AG20443 (cell line): ENCODE results near the gene PLGRKT.
"Not testable (repeated sequence)": the region's sequence is repeated elsewhere in the genome, so short reads cannot be mapped to it uniquely, and the experiment has no call there.

Experiments
- DNase-seq: peaks from one replicate; pipeline ENCODE4 v3.0.0; 2012; ENCODE audit warnings: low spot score, mixed read lengths

Gene PLGRKT, protein sequence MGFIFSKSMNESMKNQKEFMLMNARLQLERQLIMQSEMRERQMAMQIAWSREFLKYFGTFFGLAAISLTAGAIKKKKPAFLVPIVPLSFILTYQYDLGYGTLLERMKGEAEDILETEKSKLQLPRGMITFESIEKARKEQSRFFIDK

DNA sequence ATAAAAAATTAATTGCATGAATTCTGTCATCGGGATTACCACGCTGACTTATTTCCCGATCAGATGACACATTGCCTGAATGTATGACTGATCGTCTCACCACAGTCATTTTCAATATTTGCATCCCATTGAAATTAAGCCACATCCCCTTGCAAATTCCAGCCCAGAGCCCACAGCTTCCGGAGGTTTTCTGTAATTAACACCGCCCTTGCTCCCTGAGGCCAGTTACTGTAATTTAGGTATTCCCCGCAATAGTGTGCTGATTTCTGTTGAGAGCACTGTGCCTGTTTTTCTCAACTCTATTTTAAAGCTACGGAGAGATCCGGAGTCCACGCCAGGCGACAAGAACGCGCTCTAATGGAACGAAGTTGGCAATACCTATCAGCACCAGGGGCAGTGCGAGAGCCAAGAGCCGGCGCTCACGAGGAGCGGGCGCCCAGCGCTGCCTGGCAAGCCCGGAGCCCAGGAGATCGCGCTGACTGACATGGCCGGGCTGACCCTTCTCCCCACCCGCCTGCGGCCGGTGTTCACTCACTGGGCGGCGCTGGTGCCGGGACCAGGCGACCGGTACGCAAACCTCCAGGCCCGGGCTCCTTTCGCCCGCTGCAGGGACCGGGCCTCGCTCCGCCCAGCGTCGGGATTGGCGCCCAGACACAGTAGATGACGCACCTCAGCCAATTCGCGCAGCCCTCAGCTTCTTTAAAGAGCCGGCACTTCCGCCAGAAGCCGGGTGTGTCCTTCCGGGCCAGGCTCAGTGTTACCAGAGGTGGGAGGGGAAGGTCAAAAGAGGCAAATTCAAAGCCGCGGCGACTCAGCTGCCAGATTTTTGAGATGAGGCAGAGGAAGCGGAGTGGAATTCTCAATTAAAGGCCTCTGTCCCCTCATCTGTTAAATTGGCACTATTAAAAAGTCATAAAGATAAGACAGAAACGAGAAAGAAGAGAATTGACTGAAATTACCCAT, at the start of gene PLGRKT:
Gene PLGRKT, minus strand, starts transcription at position 672 of the 963 bp plus-strand sequence. CDS start 5,948 bp downstream, outside the sequence.
- peak; percentile 95 for DNase-seq

DNA sequence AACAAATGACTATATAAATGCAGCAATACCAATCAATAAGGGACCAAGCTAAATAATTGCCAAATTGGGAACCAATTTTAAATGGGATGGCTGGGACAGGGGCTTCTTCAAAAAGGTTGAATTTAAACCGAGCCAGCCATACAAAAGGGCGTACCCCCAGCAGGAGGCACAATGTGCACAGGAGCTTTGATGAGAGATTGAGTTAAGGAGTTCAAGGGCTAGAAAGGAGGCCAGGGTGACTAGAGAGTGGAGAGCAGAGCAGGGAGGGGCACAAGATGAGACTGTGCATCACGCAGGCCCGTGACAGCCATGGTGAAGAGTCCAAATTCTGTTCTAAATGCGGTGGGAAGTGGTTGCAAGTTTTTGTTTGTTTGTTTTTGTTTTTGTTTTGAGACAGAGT, 49.3 kb upstream of the PLGRKT start:
- DNase-seq, result no peak

DNA sequence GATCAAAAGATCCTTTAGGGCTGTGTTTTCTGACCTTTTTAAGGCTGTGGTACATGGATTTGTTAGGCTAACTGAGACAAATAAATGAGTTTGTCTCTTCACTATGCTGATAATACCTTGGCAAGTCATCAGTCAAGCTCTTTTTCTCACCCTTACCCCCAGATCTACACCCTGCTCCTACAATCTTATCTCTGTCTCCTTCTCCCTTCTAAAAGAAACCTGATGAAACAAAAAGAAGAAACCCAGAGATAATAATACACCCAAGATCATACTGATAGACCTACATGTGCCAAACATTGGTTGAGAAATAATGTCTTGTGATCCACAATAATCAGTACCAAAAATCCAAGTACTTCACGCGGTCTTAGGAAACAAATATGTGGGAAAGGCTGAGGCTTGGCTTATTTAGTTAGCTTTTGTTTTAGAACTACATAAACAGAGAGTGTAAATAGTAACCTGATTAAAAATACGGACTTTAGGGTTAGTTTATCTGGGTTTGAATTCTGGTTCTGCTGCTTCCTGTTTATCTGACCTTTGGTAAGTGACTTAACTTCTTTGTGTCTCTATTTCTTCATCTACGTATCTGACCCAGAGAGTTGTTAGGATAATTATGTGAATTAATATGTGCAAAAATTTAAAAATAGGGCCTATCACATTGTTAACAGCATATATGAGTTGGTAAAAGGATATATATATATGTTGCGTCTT, 47.8 kb upstream of the PLGRKT start:
- no peak for DNase-seq

DNA sequence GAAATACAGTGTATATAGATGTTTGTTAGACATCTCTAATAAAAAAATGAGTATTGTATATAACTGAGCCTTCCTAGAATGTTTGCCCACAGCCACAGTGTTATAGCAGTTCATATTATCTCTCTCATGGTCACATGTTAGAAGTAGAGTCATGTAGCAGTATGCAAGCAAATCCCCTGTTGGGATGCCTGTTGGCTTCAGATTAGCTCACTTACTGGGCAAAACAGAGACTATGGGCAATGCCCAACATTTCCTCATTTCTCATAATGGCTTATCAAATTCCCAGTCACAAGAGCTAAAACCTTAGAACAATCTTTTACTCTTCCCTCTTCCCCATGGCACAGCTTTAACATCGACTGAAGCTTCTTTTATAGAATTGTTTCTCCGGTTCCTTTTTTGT, 45.6 kb upstream of the PLGRKT start:
- no peak for DNase-seq

DNA sequence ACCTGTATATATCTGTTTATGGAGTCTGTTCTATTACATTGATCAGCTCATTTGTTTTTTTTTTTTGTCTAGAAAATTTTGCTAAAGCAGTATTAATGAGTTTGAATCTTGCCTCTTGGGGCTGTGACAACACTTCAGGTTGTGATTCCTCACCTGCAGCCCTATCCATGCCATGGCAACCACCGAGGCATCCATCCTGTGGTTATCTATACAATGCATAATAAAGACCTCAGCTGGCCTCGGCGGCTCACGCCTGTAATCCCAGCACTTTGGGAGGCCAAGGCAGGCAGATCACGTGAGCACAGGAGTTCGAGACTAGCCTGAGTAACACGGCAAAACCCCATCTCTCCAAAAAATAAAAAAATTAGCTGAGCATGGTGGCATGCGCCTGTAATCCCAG, 44.5 kb upstream of the PLGRKT start:
- DNase-seq, result no peak

DNA sequence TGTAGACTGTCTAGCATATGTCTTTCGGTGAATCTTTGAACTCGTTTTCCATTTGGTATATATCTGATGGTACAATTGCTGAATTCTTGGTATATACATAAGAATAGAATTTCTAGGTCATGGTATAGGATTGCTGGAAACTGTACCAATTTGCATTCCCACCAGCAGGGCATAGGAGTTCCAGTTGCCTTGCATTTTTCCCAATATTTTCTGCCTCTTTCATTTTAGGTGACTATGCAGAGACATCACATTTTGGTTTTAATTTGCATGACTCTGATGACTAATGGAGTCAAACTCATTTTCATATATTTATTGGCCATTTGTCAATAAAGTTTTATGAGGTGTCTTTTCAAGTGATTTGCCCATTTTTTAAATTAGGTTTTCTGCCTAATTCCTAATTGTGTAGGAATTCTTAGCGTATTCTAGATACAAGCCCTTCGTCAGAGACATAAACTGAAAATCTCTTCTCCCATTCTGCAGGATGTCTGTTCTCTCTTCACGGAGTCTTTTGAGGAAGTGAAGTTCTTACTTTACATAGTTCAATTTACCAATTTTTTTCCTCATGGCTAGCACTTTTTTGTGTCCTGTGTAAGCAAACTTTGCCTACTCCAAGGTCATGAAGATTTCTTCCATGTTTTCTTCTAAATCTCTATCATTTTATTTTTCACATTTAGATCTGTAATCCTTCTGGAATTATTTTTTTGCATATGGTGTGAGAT, 43.8 kb upstream of the PLGRKT start:
- no peak for DNase-seq

DNA sequence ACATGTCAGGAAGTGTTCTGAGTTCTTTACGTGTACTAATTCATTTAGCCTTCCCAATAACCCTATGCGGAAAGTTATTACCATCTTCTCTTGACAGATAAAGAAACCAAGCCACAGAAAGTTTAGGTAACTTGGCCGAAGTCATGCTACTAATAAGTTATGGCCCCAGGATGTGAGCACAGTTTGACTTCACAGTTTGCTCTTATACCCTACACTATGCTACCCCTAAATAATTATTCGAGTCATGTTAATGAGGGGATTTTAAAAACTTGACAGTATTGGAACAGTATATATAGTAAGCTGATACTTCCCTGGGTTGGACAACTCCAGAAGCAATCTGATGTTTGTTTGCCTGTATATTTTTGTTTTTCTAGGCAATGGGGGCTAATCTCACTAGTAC, 43.2 kb upstream of the PLGRKT start:
- DNase-seq, result no peak

DNA sequence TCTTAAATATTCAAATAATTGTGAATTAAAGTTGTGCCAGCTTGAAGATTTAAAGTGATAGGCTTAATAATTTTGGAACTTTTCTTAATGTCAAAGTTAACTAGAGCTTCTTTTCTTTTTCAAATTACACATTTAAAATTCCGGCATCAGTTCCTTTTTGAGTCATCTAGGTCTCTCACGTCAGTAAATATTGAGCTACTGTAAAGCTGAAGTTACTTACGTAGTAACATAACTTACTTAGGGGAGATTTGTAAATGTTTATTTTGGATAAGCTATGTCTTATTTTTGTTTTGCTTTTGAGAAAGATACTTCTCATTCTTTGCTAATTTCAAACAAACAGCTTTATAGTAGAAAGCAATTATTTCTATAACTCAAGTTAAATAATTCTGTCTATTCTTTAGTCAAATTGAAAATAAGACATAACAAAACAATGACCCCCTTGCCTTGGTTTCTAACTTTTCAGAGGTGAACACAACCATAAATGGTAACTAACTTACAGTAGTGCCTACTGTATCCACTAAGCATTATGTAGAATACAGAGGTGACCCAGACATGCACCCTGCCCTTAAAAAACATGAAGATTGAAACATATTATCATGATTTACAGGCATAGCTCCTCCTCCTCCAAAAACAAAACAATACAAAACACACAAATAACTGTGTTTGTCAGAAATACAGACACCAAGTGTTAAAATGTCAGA, 42.4 kb upstream of the PLGRKT start:
- DNase-seq, result no peak

DNA sequence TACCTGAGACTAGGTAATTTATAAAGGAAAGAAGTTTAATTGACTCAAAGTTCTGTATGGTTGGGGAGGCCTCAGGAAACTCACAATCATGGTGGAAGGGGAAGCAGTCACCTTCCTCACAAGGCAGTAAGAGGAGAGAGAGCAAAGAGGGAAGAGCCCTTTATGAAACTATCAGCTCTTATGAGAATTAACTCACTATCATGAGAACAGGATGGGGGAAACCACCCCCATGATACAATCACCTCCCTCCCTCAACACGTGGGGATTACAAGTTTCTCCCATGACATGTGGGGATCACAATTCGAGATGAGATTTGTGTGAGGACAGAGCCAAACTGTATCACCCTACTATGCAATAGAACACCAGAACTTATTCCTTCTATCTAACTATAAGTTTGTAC, 40.5 kb upstream of the PLGRKT start:
- DNase-seq, result no peak

DNA sequence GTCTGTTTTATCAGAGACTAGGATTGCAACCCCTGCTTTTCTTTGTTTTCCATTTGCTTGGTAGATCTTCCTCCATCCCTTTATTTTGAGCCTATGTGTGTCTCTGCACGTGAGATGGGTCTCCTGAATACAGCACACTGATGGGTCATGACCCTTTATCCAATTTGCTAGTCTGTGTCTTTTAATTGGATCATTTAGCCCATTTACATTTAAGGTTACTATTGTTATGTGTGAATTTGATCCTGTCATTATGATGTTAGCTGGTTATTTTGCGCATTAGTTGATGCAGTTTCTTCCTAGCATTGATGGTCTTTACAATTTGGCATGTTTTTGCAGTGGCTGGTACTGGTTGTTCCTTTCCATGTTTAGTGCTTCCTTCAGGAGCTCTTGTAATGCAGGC, 37.9 kb upstream of the PLGRKT start:
- not testable (repeated sequence) for DNase-seq

DNA sequence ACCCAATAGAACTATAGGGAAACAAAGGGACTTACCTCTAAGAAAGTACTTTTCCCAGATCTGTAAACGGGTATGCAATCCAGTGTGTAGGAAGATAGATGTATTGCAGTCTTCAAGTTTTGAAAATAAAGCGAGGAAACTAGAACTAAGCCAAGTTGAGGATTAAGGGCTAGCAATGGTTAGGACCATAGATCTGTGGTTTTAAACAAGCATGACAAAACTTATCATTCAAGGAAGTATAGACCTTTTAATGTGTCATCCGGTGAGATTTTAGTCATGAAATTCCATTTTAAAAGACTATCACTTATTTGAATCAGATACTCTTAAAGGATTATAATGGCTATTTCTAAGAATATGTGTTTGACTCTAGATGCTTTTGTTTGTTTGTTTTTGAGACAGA, 33.1 kb upstream of the PLGRKT start:
- DNase-seq, result no peak

DNA sequence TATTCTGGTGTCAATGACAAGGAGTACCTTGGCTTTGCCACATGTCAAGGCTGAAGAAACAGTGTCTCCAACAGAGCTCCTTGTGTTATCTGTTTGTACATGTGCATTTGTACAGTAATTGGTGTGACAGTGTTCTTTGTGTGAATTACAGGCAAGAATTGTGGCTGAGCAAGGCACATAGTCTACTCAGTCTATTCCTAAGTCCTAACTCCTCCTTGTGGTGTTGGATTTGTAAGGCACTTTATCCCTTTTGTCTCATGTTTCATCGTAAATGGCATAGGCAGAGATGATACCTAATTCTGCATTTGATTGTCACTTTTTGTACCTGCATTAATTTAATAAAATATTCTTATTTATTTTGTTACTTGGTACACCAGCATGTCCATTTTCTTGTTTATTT, 32.4 kb upstream of the PLGRKT start:
- DNase-seq, result no peak

DNA sequence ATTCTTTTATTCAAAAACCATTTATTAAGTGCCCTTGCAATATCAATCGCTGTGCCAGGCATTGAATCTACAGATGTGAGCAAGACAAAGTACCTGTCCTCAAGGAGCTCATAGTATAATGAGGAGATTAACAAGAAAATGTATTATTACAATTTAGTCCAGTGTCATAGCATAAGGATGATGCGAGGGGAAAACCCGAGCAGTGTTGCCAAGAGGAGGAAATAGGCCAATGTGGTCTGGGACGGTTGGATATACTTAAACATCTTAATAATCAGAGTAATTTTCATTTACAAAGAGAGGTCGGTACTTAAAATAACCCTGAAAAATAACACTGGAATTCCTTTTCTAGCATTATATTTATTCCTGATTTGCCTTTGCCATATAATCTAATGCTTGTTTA, 31.1 kb upstream of the PLGRKT start:
- DNase-seq, result no peak

DNA sequence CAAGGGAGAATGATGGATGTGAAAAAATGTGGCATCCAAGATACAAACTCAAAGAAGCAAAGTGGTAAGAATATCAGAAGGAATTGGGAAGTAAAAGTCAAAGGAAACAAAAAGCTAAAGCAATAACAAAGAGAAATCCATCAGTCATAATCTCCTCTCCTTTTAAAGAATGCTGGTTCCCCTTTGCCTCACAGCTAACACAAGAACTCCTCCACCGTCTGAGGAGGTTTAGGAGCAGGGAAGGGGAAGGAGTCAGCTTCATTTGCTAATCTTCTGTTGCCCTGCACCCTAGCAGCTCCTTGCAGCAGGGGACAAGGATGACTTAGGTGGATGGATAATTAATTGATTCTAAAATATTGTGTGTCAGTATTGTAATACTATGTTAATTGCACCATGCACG, 29.0 kb upstream of the PLGRKT start:
- no peak for DNase-seq

DNA sequence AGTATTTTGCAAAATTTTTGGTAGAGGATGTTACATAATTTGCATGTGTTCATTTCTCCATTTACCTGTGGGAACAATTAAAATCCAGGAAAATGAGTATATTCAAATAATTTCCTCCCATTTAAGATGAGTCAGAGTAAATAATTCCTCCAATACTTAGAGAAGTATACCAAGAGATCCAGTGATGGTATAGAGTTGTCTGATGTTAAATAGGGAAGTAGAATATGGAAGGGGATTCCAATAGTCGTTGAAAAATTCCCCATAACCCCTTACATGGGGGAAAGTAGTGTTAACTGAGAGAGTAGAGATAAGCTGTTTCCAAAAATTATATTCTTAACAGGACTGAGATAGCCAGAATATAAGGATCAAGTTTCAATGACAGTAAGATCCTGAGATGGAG, 28.3 kb upstream of the PLGRKT start:
- DNase-seq, result no peak

DNA sequence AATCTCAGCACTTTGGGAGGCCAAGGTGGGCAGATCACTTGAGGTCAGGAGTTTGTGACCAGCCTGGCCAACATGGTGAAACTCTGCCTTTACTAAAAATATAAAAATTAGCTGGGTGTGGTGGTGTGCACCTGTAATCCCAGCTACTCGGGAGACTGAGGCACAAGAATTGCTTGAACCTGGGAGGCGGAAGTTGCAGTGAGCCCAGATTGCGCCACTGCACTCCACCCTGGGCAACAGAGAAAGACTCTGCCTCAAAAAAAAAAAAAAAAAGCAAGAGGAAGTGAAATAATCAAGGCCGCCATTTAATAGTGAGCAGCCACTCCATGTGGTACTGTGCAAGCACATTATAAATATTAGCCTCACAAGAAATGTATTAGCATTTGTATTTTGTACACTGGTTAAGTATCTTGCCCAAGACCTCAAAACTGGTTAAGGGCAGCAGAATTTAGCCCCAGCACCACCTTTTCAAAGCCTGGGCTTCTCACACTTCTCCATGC, 27.2 kb upstream of the PLGRKT start:
- not testable (repeated sequence) for DNase-seq

DNA sequence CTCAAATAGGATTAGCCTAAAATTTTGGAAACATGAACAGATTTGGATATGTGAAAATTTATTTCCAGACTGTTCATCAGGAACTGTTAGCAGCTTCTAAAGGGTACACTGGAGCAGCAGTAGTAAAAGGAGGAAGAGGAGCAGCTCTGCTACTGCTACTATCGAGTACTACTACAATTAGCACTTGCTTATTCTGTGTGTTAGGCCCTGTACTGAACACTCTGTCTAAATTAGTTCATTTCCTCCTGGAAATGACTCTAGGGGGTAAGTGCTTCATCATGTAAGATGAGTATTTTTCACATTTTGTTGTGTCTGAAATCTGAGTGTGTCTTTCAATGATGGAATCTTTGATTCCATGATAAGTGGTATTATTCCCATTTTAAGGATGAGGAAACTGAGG, 22.4 kb upstream of the PLGRKT start:
- no peak for DNase-seq

DNA sequence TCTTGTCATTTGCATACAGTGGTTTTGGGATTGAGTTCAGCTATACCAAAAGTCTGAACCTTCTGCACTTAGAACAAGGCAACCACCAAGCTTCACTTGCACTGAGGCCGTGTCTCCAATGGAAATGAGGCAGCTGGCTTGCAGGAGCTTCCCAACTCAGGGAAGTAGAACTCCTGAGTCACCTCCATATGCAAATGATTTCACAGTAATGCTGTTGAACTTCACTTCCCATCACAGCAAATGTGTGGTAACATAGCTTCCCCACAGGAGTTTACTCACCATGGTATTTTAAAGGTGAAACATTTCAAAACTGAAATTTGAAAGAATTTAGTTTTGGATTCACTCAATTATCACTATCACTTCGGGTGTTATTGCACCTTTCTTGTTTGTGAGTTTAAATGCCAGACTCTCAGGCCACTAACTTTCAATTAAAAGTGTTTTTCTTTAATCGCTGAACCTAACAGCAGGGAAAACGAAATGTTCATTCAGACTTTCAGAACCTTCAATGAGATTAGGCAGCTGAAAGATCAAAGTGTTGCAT, 21.6 kb upstream of the PLGRKT start:
- DNase-seq, result peak; percentile 33

DNA sequence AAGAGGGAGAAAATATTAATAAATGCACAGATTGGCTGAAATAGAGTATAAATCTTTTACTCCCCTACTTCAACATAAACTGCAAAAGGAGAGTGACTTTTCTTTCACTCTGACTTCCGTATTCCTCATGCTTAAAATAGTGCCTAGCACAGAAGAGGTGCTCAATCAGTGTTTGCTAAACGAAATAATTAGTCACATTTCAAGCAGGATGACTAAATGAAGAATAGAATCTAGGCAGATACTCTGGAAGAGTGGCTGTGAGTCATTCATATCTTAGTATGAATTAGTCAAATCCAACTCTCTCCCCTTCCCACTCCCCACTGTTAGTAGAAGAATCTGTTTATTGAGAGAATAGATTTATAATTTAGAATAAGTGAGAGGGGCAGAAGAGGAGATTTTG, 17.5 kb upstream of the PLGRKT start:
- DNase-seq, result peak; percentile 20

DNA sequence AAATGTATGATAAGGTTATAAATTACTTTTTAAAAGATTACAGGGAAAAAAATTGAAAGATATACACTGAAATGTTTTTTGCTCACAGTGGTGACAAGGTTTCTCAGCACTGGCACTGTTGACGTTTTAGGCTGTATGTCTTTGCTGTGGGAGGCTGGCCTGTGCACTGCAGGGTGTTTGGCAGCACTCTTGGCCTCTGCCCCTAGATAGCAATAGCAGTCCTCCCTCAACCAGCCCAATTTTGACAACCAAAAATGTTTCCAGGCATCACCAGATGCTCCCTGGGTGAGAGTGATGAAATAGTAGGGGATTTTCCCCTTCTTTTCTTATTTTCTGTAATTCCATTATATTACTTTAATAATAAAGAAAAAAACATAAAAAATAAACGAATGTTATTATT, 15.9 kb upstream of the PLGRKT start:
- DNase-seq, result no peak

DNA sequence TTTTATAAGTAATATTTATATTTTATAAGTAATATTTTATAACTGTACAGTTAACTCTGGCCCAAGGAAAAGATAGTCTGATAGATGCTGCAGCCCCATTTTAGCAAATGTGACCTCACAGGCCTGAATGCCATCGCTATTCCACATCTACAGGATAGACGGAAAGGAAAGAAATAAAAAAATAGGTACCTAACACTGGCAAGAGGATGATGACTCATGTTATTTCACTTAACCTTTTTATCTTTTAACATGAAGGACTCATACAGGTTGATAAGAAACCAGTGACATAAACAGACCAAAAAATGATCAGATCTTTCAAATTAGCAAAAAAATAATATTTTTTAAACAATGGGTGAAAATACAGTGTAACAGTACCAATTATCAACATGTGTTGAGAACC, 15.3 kb upstream of the PLGRKT start:
- no peak for DNase-seq
